GM19463 (cell line): ENCODE data around the gene KCNH2.

Experiments used
- ATAC-seq: cut with Tn5 transposase; IDR thresholded peaks from one replicate; pipeline ENCODE4 v1.9.1; 2021; ENCODE audit warnings: mild to moderate bottlenecking, moderate library complexity; ENCODE audit not compliant: unreplicated experiment

The KCNH2 gene

GRCh38 chr7:150976529-150977381 lies 1.4 kb downstream of the KCNH2 start:
- ATAC-seq, result no peak

DNA sequence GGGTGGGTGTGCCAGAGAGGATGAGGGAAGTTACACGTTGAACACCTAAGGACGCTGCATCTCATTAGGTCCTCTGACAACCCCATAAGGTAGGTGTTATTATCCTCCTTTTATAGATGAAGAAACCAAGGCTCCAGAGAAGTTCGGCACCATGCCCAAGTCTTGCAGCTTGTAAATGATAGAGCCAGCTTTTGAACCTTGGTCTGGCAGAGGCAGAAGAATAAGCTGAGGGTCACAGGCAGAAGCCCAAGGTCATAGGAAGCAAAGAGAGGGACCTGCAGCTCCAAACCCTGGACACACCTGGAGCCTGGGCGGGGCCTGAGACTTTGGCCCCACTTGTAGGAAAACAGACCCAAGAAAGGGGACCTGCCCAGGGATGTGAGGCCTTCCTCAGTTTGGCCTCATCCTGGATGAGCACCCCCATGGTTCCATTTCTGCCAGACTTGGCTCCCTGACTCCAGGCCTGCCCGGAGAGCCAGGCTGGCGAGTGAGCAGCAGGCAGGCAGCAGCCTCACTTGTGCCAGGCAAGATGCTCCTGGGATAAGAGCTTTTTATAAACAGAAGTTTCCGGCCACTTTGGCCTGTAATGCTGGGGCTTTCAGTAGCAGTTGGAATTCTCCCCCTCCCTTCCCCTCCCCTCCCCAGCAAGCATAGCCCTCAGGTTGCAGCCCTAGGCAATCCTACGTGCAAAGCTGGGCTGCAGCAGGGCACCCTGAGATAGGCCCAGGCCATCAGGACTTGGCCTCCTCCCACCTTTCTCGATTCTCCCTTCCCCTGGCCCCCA lies 2.4 kb downstream of the KCNH2 start:
- no peak for ATAC-seq

DNA sequence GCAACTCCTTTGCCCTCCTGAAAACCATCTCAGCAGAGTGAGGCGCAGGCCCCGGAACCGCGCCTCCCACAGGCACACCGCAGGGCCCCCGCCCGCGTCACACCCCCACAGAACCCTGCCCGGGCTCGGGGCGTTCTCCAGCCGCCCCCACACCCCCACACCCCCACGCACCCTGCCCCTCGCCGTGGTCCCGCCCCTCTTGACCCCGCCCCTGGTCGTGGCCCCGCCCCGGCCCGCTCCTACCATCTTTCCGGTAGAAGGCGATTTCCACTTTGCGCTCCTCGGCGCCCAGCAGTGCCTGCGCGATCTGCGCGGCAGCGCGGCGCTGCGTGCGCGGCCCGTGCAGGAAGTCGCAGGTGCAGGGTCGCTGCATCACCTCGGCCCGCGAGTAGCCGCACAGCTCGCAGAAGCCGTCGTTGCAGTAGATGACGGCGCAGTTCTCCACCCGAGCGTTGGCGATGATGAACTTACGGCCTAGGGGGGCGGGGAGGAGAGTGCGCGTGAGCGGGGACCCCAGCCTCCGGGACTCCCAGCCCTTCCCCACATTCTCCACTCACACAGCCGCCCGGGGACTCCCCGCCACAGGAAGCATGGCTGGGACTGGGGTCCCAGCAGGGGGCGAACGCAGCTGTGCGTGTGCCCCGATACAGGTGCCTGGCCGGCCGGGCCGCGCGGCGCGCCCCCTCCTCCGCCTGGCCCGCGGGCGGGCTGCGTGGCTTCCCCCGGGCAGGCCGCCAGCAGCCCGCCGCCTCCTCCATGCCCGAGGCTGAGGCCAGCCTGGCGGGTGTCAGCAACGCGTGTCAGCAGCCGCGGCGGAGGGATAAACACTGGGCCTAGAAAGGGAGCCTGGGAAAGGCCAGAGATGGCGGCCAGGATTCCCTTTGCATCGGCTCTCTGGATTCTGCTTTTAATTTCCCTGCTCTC lies 3.4 kb downstream of the KCNH2 start:
- ATAC-seq, result peak; percentile 59

DNA sequence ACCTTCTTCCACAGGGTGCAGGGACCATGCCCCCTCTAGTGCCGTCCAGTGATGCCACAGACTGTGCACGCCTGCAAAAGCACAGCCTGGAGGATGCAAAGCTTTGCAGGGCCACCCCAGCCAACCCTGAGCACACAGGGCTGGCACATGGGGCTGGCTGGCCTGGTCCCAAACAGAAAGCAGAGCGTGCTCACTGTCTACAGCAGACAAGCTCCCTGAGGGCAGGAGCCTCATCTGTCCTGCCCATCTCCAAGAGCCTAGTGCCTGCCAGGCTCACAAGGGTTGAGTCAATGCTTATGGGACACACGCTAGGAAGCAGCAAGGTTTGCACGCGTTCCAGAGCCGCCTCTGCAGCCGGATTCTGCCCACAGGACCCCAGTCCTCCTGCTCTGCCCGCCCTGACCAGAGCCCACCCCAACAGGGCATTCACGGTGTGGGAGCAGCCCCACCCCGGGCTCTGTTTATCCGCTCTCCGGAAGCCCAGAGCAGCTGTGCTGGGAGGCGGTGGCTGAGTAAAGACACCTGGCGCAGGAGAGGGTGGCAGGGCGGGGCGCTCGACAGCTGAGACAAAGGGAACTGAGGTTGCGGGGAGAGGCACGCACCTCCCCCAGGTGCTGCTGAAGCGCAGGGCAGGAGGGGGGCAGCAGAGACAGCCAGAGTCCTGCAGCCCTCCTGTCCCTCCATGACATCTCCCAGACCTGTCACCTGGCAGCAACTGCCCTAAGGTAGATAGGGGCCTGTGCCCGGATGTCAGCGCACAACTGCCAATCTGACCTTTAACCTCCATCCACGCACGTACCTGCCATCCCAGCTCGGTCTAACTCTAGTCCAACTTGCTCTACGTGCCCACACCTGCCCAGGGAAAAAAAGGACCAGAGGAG lies 4.3 kb downstream of the KCNH2 start:
- ATAC-seq, result no peak

DNA sequence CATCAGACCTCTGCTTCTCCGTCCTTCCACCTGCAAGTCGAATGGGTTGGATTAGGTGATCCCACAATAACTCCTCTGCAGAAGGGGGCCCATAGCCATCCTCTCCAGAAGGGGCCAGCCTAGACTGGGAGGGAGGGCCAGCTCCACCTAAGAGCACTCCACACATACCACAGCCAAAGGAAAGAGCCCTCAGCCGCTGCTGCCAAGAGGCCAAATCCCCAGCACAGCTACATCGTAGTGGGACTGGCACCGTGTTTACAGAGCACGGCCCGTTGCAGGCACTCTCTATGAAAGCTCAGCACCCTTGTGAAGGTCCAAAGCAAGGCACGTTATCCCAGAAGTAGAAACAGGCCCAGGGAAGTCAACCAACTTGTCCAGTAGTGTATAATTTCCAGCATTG lies 5.4 kb downstream of the KCNH2 start:
- ATAC-seq, result no peak

DNA sequence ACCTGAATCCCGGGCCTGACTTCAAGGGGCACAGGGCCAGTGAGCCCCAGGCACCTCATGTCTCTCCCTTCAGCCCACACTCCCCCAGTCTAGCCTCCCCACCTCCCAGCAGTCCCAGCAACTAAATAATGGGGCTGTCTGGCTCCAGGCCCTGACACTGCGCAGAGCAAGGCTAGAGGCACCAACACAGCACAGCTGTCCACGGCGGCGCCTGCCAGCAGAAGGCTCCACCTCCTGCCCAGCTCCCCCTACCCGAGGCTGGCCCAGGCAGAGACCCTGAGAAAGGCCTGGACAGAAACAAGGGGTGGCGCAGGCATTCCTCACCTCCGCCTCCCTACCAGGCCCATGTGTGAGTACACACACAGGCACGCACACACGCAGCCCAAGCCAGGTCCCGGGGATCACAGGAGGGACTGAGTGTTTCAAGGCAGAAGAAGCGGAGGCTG lies 6.1 kb downstream of the KCNH2 start:
- no peak for ATAC-seq

GRCh38 chr7:150971242-150972022 lies 6.7 kb downstream of the KCNH2 start:
- no peak for ATAC-seq

DNA sequence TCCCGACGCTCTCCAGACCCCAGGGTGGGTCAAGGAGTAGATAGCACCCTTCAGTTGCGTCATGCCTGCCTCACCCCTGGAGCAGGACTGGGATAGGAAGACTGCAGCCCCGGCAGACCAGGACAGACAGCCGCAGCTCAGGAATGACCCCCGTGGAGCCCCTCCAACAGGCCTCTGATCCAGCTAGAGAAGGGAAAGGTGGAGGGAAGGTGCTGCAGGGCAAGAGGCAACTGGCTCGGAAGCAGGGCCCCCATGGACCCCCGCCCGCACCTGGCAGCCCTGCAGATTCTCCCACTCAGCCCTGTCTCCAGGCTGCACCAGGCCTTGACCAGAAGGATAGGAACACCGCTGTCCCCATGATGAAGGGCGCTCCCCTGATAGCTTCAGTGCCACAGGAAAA lies 7.7 kb downstream of the KCNH2 start:
- no peak for ATAC-seq

GRCh38 chr7:150969475-150969874 lies 8.6 kb downstream of the KCNH2 start:
- ATAC-seq, result no peak

DNA sequence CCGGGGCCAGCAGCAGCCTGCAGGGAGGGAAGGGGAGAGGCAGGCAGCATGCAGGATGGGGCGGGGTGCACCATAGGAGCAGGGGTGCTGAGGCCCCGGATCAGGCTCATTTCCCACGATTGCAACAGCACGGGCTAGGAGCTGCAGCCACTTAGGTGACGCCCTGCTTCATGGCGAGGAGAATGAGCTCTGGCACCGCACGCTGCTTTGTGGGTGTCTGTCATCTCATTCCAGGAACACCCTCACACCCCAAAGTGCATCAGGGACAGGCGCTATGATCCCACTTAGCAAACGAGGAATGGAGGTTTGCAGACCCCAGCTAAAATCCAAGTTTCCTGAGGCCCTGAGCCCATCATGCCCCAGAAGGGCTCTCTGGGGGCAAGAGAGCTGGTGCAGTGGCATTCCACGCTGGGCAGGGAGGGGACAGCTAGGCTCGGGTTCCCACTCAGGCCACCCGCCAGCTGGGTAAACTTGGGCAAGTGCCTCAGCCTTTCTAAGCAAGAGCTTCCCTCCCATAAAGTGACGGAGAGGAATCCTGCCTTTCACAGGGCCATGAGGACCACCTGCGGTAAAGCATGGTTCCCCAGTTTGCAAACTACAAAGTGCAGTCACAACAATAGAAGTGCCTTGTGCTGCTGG lies 9.3 kb downstream of the KCNH2 start:
- no peak for ATAC-seq

- no peak for ATAC-seq
Observed at GRCh38 chr7:150968056-150968733, 9.9 kb downstream of the KCNH2 start.

GRCh38 chr7:150967349-150967748 lies 10.8 kb downstream of the KCNH2 start:
- ATAC-seq, result no peak

DNA sequence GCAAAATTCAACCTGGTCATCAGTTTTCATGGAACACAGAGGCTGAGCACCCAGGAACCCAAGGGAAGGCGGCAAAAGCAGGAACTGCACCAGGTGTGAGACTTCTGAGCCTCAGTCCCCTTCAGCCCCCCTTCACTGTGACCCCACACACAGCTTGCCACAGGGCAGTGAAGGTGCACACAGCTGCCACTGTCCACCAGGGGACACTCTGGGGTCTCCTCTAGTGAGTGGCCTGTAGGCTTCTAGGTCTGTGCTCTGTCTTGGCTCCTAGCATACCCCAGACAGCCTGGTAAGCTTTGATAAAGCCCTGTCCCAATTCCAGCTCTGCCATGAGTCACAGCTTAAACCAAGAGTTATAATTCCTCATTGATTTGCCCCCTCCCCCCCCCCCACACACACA lies 12.1 kb downstream of the KCNH2 start:
- no peak for ATAC-seq

GRCh38 chr7:150965273-150965830 lies 12.8 kb downstream of the KCNH2 start:
- ATAC-seq, result no peak

DNA sequence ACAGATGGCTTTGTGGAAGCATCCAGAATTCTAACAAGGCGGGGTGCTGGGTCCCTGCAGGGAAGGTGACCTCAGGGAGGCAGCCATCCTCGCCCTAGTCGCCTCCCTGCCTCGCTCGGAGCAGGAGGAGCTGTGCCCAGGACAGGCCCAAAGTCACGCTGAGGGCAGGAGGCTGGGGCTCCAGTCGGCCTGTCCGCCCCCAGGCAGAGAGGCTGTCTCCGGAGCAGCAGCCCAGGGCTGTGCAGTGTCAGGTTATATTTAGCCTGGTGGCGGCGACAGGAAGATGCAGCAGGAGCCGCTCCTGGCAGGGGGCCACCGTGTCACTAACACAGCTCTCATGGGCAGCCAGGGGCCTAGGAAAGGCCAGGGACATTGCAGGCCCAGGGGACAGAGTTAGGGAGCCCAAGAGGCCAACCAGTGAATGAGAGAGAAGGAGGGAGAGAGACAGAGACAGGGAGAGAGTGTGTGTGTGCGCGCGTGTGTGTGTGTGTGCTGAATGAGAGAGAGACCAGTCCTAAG lies 13.5 kb downstream of the KCNH2 start:
- no peak for ATAC-seq

DNA sequence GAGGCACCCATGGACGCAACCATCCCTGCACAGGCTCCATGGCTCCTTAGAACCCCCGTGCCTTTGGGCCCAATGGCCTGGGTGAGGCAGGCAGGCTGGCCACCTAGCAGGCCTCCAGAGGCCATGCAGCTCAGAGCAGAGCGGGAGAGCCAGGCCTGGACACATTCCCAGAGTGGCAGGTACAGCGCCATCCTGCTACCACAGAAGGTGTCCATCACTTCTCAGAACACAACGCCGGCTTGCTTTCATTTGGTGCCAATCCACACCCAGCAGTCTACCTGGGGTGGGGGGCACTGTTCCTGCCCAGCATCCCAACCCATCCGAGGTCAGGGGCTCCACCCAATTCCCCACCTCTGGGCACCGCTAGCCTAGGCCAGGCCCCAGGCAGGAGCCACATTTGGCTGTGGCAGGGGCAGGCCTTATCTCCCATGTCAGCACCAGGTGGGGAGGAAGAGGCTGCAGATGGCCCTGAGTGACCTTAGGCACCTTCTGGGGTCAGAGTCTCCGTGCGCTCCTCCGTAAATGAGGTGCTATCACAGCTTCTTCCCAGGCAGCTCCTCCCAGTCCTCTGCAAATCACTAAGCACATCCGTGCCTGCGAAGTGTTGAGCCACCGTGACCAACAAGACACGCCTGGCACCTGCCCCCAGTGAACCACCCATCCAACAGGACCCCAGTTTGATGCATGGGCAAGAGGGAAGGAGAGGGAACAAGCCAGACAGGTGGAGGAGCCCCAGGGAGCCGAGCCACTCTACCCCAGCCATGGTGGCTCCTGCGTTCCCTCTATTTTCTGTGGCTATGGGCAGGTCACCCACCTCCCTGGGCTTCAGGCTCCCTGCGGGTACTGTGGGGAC lies 14.2 kb downstream of the KCNH2 start:
- ATAC-seq, result no peak
